GM12892 (cell line): ENCODE measurements around the gene PROB1.

Experiments used
- POLR2A ChIP-seq: IDR thresholded peaks from 2 replicates; pipeline ENCODE4 v1.6.1; 2011; ENCODE audit warnings: low read depth, low read length, control low read depth
- POLR2AphosphoS5 ChIP-seq: IDR thresholded peaks from 2 replicates; pipeline ENCODE4 v1.6.1; 2011; ENCODE audit warnings: low read depth, low read length, control low read depth
- TAF1 ChIP-seq: IDR thresholded peaks from 2 replicates; pipeline ENCODE4 v1.6.1; 2011; ENCODE audit warnings: low read depth, mild to moderate bottlenecking, control low read depth, low read length, borderline replicate concordance

- TF ChIP-seq POLR2A (no peak), POLR2AphosphoS5 (no peak), TAF1 (no peak)
Observed at GRCh38 chr5:139419226-139420192, 24.6 kb upstream of the PROB1 start.
